MM.1S (cell line): Measurements from ENCODE around the gene DPP6.

Experiments
- DNase-seq: peaks from one replicate; pipeline ENCODE4 v3.0.0-alpha.2; 2015
- H2AFZ ChIP-seq: fragments of 300-600 bp; sonication (generic); 2 replicates; pipeline ENCODE4 v1.6.0; 2016; ENCODE audit warnings: antibody characterized with exemption, low read length
- H3F3A ChIP-seq: fragments of 300-600 bp; sonication (generic); 2 replicates; pipeline ENCODE4 v1.6.1; 2016; ENCODE audit warnings: mild to moderate bottlenecking, antibody characterized with exemption, low read length, moderate library complexity, mixed read lengths; ENCODE audit not compliant: insufficient read depth
- H3K27ac ChIP-seq: fragments of 300-600 bp; sonication (generic); 2 replicates; pipeline ENCODE4 v1.5.1; 2016; ENCODE audit warnings: mild to moderate bottlenecking, low read length
- H3K27me3 ChIP-seq: fragments of 300-600 bp; sonication (generic); replicated peaks from 2 replicates; pipeline ENCODE4 v1.6.0; 2016; ENCODE audit warnings: low read length; ENCODE audit not compliant: insufficient read depth
- H3K36me3 ChIP-seq: fragments of 300-600 bp; sonication (generic); replicated peaks from 2 replicates; pipeline ENCODE4 v1.6.1; 2016; ENCODE audit warnings: mild to moderate bottlenecking, low read length, mixed read lengths; ENCODE audit not compliant: insufficient read depth
- H3K4me1 ChIP-seq: fragments of 300-600 bp; sonication (generic); 2 replicates; pipeline ENCODE4 v1.6.1; 2016; ENCODE audit warnings: low read length, mixed read lengths
- H3K4me2 ChIP-seq: fragments of 300-600 bp; sonication (generic); 2 replicates; pipeline ENCODE4 v1.6.0; 2016; ENCODE audit warnings: low read depth, low read length
- H3K4me3 ChIP-seq: fragments of 300-600 bp; sonication (generic); 2 replicates; pipeline ENCODE4 v1.5.1; 2016; ENCODE audit warnings: low read length, mixed read lengths
- H3K79me2 ChIP-seq: fragments of 300-600 bp; sonication (generic); 2 replicates; pipeline ENCODE4 v1.6.1; 2016; ENCODE audit warnings: mixed run types, low read length, mixed read lengths
- H3K9ac ChIP-seq: fragments of 300-600 bp; sonication (generic); 2 replicates; pipeline ENCODE4 v1.6.1; 2016; ENCODE audit warnings: low read length, mixed read lengths
- H3K9me2 ChIP-seq: fragments of 300-600 bp; sonication (generic); replicated peaks from 2 replicates; pipeline ENCODE4 v1.6.1; 2016; ENCODE audit warnings: mild to moderate bottlenecking, low read length, mixed read lengths; ENCODE audit not compliant: insufficient read depth
- H3K9me3 ChIP-seq: fragments of 300-600 bp; sonication (generic); replicated peaks from 2 replicates; pipeline ENCODE4 v1.6.1; 2016; ENCODE audit warnings: mild to moderate bottlenecking, low read length, mixed read lengths; ENCODE audit not compliant: insufficient read depth
- H4K20me1 ChIP-seq: fragments of 300-600 bp; sonication (generic); 2 replicates; pipeline ENCODE4 v1.6.1; 2016; ENCODE audit warnings: mild to moderate bottlenecking, low read length, moderate library complexity, mixed read lengths; ENCODE audit not compliant: insufficient read depth
- CTCF ChIP-seq: fragments of 300-600 bp; sonication (generic); IDR thresholded peaks from 2 replicates; pipeline ENCODE4 v1.5.1; 2016; ENCODE audit warnings: antibody characterized with exemption, low read length, mixed read lengths
- EZH2 ChIP-seq: fragments of 300-600 bp; sonication (generic); optimal IDR thresholded peaks from 2 replicates; pipeline ENCODE3; 2017; ENCODE audit warnings: low read depth, mild to moderate bottlenecking, antibody characterized with exemption, low read length, mixed read lengths
- EZH2phosphoT487 ChIP-seq: fragments of 300-600 bp; sonication (generic); IDR thresholded peaks from 2 replicates; pipeline ENCODE4 v1.6.1; 2018; ENCODE audit warnings: antibody characterized with exemption, low read length

The DPP6 gene

GRCh38 chr7:154581251-154581890 lies 529.2 kb downstream of the DPP6 start:
- peak overlapping the region; percentile 27; the same call in 1 of the 2 replicates for H2AFZ ChIP-seq
- no peak overlapping the region for H3K9ac ChIP-seq
- H3K27me3 ChIP-seq, result no peaks in the 10 kb centered on the region
- no peaks in the 10 kb centered on the region for H3K9me3 ChIP-seq
- no peaks in the 10 kb centered on the region for H3K79me2 ChIP-seq
- H3K36me3 ChIP-seq, result no peaks in the 10 kb centered on the region
- H4K20me1 ChIP-seq, result no peaks in the 10 kb centered on the region
- peak; percentile 24; the same call in 1 of the 2 replicates for TF ChIP-seq CTCF
- TF ChIP-seq EZH2phosphoT487, result no peak
- H3K4me1 ChIP-seq, result no peaks in the 10 kb centered on the region
- no peak overlapping the region for H3K4me3 ChIP-seq
- no peaks in the 10 kb centered on the region for H3F3A ChIP-seq
- H3K4me2 ChIP-seq, result peak overlapping the region; percentile 37; the same call in 1 of the 2 replicates
- H3K9me2 ChIP-seq, result no peaks in the 10 kb centered on the region
- H3K27ac ChIP-seq, result no peak overlapping the region; the same call in 1 of the 2 replicates
- DNase-seq, result no peak

GRCh38 chr7:154583454-154583853 lies 531.3 kb downstream of the DPP6 start:
- Histone ChIP-seq H3K27me3 (no peaks in the 10 kb centered on the region), H3K27ac (no peak overlapping the region), H3K9ac (no peak overlapping the region), H3K9me2 (no peaks in the 10 kb centered on the region), H3K36me3 (no peaks in the 10 kb centered on the region), H3K4me1 (no peaks in the 10 kb centered on the region), H3K79me2 (no peaks in the 10 kb centered on the region), H2AFZ (no peak overlapping the region), H3F3A (no peaks in the 10 kb centered on the region), H3K9me3 (no peaks in the 10 kb centered on the region), H3K4me3 (no peak overlapping the region), H4K20me1 (no peaks in the 10 kb centered on the region), H3K4me2 (no peak overlapping the region)
- DNase-seq, result no peak
- TF ChIP-seq EZH2 (no peak), EZH2phosphoT487 (no peak), CTCF (no peak)

GRCh38 chr7:154584352-154585252 lies 532.4 kb downstream of the DPP6 start:
- TF ChIP-seq EZH2phosphoT487 (no peak), CTCF (peak; percentile 24)
- no peaks in the 10 kb centered on the region for H3K79me2 ChIP-seq
- H3K4me1 ChIP-seq, result no peaks in the 10 kb centered on the region
- no peaks in the 10 kb centered on the region for H3K27me3 ChIP-seq
- H4K20me1 ChIP-seq, result no peaks in the 10 kb centered on the region
- DNase-seq, result no peak
- H3K27ac ChIP-seq, result no peak overlapping the region
- no peaks in the 10 kb centered on the region for H3K9me2 ChIP-seq
- no peak overlapping the region for H2AFZ ChIP-seq
- H3K4me2 ChIP-seq, result no peak overlapping the region
- no peak overlapping the region for H3K9ac ChIP-seq
- no peak overlapping the region for H3K4me3 ChIP-seq
- H3F3A ChIP-seq, result no peaks in the 10 kb centered on the region
- no peaks in the 10 kb centered on the region for H3K36me3 ChIP-seq
- no peaks in the 10 kb centered on the region for H3K9me3 ChIP-seq
